Measurements from ENCODE around the gene PEAK1.

The PEAK1 gene

DNA sequence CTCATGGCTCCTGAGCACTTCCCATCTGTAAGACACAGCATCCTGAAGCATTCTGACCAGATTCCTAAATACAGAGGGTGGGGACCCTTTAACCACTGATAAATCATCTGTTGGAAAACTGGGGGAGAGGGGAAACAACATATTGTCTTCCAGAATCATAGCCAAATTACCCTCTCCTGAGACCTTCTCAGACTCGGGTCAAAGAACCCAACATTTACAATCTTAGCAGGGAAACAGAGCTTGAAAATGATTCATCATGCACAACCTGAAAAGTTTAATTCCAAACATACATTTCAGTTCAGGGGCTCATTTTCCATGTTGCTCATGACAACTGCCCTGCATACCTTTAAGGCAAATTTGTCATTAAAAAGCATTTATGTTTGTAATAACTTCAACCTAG lies 300.5 kb downstream of the PEAK1 start:
- no peak for DNase-seq

DNA sequence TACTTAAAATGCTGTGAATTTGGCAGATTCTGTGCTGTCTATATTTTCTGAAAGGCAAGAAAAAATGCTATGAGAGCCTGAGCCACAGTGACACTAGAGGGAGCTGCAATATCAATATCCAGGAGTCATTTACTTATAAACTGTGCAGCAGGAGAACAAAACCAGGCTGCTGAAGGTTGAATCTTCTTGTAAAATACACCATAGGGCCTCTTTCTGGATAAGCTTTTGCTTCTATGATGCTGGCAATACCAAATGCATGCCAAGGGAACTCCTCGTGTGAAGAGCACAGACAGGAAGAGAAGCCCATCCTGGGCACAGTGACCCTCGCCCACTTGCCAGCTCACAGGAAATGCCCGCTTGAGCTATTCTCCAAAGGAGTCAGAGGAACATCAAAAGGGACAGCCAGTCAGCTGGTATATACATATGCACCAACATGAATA lies 301.0 kb downstream of the PEAK1 start:
- DNase-seq: peak; percentile 10 to 33

DNA sequence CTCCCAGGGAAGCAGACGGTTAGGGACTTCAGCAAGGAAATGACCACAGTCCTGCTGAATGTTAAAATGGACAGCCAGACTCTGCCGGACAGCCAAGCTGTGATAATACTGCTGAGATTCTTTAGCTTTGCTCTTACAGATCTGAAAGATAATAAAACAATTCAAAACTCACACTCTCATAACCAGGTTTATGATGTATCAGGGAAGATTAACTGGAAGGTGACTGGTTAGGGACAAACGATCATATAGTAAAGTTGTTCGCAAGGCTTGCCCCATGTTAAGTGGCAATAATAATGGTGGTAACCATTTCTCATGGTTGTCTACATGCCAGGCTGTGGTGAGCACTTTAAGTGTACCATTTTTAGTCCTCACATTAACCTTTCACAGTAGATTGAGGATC lies 304.7 kb downstream of the PEAK1 start:
- no peak for DNase-seq

DNA sequence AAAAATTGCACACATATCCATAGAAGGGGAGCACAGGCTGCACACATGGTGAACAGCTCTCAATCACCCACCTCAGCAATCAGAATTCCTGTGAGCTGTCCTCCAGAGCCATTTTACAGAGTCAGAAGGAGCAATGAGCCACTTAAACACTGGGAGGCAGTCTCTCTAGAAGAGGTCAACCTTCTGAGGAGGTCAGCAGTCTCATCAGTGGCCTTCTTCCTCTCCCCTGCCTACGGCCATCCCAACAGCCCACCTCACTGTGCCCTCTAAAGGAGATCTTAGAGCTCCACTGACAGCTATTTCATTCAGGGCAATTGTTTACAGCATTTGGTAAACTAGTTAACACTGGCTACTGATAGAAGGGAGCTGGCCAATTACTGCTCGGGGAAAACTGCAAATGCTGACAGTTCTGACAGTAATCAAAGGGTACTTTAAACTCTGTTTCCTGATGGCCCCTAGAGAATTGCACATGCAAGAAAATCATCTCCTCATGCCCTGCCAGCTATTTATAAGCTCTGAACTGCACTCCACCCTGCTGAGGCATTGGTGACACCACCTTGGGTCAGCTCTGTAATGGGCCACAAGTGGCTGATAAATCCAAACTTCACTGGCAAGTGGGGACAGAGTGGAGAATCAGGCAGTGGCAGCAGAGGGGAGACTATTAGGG lies 306.9 kb downstream of the PEAK1 start:
- DNase-seq: no peak

DNA sequence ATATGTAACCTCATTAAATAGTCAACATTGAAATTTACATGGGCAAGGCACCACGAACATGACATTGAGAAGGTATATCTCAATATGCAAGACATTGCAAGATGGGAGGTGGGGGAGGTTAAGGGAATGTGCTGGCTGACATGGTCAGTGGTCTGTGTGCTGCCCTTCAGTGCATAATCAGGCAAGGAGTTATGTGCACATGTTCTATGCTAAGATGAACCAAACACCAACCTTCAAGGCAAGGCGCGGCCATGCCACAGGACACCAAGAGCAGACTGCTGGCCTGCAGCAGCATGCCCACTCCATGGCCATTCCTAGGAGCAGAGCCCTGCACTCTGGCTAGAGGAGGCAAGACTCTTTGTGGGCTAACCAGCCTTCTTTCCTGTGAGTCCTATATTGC lies 308.1 kb downstream of the PEAK1 start:
- no peak for DNase-seq

DNA sequence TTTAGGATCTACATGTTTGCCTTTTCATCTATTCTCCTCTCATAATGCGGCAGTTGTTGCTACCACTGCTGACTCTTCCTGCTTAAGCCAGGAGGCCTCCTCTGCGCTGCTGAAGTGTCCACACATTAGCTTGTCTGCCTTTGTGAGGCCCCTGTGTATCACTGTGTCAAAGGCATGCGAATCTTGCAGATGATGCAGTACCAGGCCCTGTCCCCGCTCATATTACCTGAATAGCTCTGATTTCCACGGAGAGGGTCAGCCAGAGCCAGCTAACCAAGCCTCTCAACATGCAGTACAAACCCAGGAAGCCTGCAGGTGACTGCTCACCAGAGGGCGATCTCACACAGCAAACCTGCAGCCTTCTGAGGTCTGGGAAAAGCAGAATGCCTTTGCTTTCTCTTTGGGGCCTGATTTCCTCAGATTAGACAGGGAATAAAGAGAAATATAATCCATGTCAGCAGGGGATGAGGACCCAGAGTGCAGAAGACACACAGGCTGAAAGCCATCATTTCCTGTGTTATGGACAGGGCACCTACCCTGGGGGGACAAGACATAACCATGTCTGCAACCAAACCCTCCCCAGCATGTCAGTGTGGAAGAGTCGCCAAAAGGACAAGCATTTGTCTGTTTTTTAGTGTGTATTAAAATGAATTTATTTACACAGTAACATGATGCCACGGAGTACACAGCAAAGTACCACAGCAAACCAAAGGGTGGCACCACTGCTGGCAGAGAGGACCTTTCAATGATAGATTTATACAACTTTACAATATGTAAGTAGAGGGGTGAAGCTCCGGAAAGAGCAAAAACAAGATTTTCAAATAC lies 312.2 kb downstream of the PEAK1 start:
- DNase-seq: peak; percentile 38 to 48

DNA sequence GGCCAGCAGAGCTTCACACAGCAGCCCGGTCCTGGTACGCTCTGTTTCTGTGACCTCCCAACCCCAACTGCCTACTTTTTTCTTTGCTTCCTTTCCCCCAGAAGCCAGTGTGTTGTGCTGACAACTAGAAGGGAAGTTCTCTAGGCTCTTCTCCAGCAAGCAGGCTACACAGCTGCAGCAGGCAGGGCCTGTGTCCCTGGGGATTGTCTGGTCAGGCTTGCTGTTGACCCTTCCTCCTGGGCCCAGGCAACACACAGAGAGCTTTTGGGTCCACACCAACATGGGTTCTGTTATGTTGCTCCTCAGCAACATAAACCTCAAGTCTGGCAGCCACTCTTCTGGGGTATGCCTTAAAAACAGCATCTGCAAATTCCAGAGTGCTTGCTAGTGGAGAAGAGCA lies 312.8 kb downstream of the PEAK1 start:
- DNase-seq: no peak

DNA sequence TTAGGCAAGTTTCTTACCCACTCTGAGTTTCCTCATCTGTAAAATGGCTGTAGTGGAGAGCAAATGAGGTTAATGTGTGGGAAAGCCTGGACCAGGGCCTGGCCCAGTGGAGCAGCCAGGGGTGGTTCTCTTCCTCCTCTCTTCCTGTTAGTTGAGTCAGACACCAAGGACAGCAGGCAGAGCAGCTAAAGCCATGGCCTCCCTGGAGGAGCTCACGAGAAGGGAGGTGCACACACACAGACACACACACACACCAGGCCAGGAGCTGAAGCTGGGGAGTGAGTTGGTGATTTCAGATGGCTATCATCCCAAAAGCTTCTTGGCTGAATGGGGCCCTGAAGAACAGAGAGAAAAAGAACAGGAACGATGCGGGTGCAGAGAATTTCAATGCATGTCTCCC lies 315.7 kb downstream of the PEAK1 start:
- DNase-seq: no peak

DNA sequence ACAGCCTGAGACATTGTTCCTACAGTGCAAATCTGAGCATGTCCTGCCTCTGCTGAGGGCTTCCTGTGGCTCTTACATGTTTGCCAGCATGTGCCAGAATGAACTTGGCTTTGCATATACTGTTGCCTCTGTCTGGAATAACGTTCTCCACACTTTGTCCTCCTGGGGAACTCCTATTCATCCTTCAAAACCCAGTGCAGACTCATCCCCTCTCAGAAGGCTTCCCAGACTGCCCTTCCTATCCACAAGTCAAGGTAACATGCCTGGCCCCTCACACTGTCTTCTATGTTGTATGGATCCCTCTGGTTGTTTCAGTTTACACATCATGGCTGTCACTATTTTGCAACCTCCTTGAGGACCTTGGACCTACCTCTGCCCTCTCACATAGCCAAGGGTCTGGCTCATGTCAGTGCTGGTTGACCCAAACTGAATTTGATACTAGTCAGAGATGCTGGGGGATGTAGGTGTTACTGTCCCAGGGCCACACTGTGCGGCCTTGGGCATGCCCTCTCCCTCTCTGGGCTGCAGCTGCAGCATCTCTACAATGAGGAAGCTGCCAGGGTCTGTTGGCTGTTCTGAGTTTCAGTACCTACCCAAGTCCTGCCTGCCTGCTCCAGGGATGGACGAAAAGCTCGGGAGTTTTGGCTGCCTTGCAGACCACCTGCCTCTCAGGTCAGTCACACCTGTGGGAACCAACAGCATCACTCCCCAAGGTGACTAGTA lies 320.0 kb downstream of the PEAK1 start:
- no peak for DNase-seq

DNA sequence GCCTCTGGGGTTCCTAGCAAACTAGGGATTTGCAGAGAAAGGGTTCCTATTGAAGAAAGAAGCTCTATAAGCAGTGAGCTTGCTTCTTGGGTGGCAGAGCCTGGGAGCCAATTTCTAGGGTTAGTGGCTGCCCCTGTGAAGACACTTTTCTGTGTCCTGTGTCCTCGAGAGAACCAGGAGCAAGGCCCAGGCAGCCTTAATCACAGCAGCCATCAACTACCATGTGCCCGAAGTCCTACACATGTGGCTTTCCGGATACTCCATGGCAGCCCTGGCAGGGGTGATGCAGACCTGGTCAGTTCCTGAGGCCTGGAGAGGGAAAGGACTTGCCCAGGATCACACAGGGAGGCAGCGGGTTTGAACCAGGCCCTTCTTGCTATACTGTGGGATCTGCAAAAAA lies 321.3 kb downstream of the PEAK1 start:
- no peak for DNase-seq

DNA sequence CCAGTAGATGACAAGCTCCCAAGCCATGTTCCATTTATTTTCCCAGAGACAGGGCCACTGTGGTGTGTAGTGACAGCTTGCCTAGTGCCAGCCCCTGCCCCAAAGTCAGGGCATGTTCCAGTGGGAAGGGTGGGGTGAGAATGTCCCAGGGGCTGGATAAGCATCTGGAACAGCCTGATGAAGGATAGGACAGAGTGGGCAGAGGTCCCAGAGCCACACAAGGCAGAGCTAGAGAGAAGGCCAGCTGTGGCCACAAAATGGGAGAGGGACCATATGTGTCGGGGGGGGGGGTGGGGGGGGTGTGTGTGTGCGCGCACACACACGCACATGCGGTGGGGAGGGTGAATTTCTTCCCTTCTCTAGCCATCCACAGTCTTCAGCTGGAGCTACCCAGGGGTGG lies 322.0 kb downstream of the PEAK1 start:
- no peak for DNase-seq

DNA sequence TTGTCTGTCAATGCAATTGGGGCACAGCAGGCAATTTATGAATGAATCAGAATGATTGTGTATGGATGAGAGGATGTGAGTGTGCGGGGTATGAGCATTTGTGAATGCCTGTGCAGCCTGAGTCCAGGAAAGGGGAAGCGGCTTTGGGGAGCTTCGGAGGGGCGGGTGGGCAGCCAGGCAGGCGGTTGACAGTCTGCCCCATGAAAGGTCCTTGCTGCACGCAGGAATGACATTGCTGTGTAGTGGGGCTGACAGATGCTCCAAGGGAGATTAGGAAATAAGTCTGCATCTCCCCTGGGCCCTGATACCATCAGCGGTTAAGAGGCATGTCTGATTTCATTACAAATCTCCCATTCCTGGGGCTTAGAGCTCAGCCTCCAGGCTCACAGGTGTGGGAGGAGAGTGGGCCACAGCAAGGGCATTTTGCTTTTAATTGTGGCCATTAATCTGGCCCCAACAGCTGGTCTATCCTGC lies 322.6 kb downstream of the PEAK1 start:
- no peak for DNase-seq

DNA sequence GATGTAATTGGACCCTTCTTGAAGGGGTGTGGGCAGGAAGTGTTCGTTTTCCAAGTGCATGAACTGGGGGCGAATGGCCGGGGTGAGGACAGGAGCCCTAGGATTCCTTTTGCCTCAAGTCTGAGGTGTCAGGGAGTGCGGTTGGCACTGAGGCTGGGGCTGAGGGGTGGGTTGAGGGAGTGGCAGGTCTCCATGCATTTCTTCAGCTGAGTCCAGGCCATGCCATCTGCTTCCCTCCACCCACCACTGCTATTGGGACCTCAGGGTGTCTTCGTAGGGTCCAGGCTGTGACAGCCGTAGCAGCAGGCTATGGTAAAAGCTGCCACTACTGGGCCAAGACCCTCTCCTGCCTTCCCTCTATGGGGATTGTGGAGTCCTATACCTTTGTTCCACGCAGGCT lies 323.4 kb downstream of the PEAK1 start:
- no peak for DNase-seq

DNA sequence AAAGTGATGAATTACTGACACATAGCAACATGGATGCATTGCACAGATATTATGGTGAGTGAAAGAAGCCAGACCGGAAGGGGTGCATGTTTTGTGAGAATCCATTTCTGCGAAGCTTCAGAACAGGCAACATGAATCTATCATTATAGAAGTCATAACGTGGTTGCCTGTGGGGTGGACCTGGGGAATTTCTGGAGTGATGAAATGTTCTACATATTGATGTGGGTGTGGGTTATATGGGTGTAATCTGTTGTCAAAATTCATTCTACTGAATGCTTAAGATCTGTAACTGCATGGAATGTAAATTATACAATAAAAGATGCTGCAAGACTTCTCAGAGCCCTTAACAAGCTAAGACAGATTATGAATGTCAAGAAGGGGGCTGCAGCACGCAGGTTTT lies 323.8 kb downstream of the PEAK1 start:
- DNase-seq: no peak

DNA sequence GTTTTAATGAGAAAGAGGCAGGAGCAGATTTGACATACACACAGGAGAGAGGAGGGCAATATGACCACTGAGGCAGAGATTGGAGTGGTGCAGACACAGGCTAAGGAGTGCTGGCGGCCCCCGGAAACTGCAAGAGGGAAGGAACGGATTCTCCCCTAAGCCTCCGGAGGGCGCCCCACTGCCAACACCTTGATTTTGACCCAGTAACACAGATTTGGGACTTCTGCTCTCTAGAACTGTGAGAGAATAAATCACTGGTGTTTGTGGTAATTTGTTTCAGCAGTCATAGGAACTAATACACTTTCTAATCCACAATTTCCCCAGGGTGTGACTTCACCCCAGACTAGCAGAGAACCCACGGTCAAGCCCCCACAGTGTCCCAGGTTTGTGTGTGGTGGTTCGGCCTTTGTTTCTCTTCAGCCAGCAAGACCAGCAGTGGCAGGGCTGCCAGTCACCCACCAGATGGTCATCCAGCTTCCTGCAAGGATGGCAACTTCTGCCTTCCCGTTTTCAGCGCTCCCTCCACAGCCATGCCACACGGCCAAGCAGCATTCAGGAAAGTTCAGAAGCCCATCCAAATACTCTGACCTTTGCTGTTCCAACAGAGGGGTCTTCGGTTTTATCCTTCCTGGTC lies 325.4 kb downstream of the PEAK1 start:
- DNase-seq: peak in 1 of 2 donors; percentile 21

DNA sequence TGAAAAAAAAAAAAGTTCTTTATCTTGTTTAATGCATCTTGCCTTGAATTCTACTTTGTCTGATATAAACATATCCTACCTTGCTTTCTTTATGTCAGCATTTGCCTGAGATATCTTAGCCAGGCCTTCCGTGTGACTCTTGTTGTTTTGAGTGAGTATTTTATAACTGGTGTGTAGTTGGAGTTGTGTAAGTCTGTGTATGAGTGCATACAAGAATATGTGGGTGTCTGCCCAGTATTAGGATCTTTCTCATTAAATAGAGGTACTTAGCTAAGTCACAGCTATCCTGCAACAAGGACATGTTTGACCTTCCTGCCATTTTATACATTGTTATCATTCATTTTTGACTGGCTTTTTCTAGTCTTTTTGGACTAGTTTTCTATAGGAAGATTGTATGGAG lies 326.5 kb downstream of the PEAK1 start:
- no peak for DNase-seq

DNA sequence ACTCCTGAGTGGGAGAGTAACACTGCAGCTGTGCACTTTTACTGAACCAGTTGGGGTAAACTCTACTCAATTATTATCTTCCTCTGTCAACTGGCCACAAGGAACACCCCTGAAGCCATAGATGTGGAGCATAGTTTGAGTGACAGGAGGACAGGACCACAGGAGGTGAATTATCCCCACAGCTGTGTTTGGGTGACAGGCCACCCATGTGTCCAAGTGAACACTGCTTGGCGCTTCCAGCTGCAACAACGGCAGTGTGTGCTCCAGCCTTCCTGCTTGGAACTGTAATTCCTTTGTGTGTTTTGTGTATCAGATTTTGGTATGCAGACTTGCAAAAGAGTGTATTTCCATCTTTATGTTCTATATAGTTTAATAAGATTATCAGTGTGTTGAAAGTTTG lies 328.8 kb downstream of the PEAK1 start:
- no peak for DNase-seq

DNA sequence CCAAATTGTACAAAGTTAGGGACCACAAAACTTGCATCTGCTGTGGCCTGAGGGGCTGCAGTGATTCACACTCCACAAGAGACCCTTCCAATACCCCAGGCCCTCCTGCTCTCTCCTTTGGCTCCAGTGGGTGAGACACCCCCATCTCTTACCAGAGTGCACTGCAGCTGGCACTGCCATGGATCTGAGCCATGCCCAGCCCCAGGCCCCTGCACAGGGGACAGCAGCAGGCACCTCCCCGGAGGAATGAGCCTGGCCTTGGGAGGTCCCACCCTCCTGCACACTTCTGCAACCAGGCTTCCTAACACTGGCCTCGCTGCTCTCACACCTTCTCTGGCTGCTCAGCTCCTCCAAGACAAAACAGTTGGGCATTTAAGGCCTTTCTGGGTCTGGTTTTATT lies 332.7 kb downstream of the PEAK1 start:
- DNase-seq: no peak

DNA sequence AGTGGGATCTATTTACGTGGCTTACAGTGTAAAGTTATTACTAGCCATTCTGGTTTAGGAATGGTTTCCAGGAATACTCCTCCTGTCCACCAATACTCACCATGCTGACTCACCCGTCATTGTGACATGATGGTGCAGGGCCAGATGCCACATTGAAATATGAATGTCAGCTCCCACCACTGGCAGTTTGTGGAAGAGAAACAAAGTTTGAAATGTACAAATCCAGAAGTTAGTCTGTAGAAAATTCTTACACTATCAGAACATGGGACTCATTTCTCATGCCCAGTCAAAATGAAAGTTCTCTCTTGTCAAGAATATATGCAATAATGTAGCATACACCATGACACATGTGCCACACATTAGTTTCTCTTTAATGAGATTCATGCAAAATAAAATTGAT lies 334.6 kb downstream of the PEAK1 start:
- no peak for DNase-seq

DNA sequence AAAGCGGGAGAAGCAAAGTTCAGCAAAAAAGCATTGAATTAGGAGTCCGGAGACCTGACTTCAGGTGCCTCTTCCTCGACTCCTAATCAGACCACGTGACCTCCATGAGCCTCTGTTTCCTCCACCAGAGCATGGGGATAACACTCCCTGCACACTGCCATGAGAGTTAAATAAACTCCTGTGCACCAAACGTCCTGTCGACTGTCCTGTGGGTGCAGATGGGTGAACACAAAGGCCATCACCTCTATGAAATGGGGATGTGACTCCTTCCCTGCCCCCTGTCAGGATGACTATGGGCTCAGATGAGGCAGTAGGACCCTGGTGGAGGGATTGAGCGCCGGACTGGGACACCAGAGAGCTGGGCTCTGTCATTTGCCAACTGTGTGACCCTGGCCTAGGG lies 335.5 kb downstream of the PEAK1 start:
- no peak for DNase-seq

DNA sequence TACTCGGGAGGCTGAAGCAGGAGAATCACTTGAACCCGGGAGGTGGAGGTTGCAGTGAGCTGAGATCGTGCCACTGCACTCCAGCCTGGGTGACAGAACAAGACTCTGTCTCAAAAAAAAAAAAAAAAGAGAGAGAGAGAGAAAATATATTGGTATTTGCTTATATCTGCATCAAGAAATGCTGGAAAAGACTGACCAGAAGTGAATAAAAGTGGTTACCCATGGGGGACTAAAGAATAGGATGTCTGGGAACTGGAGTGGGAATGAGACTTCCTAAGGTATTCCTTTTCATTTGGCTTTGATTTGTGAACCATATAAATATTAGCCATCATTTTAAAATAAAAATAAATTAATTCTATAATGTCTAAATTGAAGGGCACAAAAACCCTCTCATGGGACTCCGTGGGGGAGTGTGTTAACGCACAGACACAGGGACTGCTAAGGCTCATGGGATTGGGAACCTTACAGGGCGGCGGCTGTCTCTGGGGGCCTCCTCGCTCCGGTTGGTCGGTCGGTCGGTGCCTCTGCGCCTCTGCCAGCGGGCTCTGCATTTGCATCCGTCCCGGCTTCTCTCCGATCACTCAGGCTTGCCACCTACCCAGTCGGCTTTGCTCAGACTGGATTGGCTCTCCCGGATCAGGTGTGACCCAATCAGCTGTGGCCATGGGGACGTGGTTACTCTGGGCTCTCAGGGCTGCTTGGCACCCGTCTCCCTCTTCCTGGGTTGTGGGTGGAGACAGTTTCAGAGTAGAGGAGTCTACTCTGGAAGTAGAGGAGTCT lies 336.3 kb downstream of the PEAK1 start:
- DNase-seq: peak; percentile 58 to 69

DNA sequence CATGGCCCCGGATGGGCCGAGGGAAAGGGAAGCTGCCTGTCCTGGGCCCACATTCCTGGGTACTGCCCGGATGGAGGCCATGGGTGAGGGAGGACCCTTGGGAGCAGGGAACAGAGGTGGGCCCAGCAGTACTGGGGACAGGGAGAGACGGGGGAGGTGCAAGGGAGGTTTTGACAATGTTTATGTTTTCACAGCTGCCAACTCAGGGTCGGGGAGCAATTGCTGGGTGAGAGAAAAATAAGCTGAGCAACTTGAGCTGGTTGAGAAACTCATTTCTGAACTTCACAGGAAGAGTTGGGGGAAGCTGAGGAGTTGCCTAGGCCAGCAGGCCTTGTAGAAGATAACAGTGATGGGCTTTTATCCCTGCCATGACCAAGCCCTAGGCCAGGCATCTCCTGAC lies 337.9 kb downstream of the PEAK1 start:
- no peak for DNase-seq

Data from stimulated activated CD4-positive, alpha-beta T cell treated with anti-CD3 and anti-CD28 coated beads, Interleukin-2, amount 100 ng/mL, for 24 hours (primary cell).